ENCODE results near the gene NFIX.
"Not testable (repeated sequence)": the region's sequence is repeated elsewhere in the genome, so short reads cannot be mapped to it uniquely, and the experiment has no call there.

Gene NFIX

GRCh38 chr19:12959481-12959880 is 35.8 kb upstream of the NFIX start:
- DNase-seq (ENCODE audit: low read depth), result no peak

GRCh38 chr19:12965017-12965811 is 30.1 kb upstream of the NFIX start:
- DNase-seq (ENCODE audit: low read depth), result no peak

GRCh38 chr19:12965812-12966135 is 29.5 kb upstream of the NFIX start:
- no peak for DNase-seq (ENCODE audit: low read depth)

GRCh38 chr19:12967907-12968306 is 27.4 kb upstream of the NFIX start:
- DNase-seq (ENCODE audit: low read depth), result no peak

GRCh38 chr19:12969292-12969988 is 25.8 kb upstream of the NFIX start, which contains the start of gene DAND5:
TSS of gene DAND5 (plus strand) at chr19:12969576. CDS start at chr19:12969661, 85 bp downstream.
- no peak for DNase-seq (ENCODE audit: low read depth)

GRCh38 chr19:12970070-12970820 is 25.0 kb upstream of the NFIX start:
- DNase-seq (ENCODE audit: low read depth), result no peak

- DNase-seq (ENCODE audit: low read depth), result no peak
Observed at GRCh38 chr19:12973236-12973635, 22.0 kb upstream of the NFIX start.

- no peak for DNase-seq (ENCODE audit: low read depth)
Observed at GRCh38 chr19:12974301-12975220, 20.7 kb upstream of the NFIX start.

- no peak for DNase-seq (ENCODE audit: low read depth)
Observed at GRCh38 chr19:12975221-12975741, 20.0 kb upstream of the NFIX start.

GRCh38 chr19:12976109-12976508 is 19.2 kb upstream of the NFIX start:
- DNase-seq (ENCODE audit: low read depth), result not testable (repeated sequence)

- DNase-seq (ENCODE audit: low read depth), result no peak
Observed at GRCh38 chr19:12979974-12980373, 15.3 kb upstream of the NFIX start.

GRCh38 chr19:12982648-12983047 is 12.6 kb upstream of the NFIX start:
- DNase-seq (ENCODE audit: low read depth), result no peak

GRCh38 chr19:12983091-12983490 is 12.2 kb upstream of the NFIX start:
- no peak for DNase-seq (ENCODE audit: low read depth)

GRCh38 chr19:12983542-12984142 is 11.6 kb upstream of the NFIX start:
- no peak for DNase-seq (ENCODE audit: low read depth)

- no peak for DNase-seq (ENCODE audit: low read depth)
Observed at GRCh38 chr19:12984143-12984627, 11.1 kb upstream of the NFIX start.

- DNase-seq (ENCODE audit: low read depth), result no peak
Observed at GRCh38 chr19:12984683-12985048, 10.6 kb upstream of the NFIX start.

- no peak for DNase-seq (ENCODE audit: low read depth)
Observed at GRCh38 chr19:12985049-12985776, 10.1 kb upstream of the NFIX start.

GRCh38 chr19:12986726-12987125 is 8.5 kb upstream of the NFIX start:
- DNase-seq (ENCODE audit: low read depth), result no peak

GRCh38 chr19:12987190-12987589 is 8.1 kb upstream of the NFIX start:
- no peak for DNase-seq (ENCODE audit: low read depth)

- DNase-seq (ENCODE audit: low read depth), result no peak
Observed at GRCh38 chr19:12987781-12988180, 7.5 kb upstream of the NFIX start.
